GM12873 (cell line): Measurements from ENCODE around the gene MTTP.

Experiments used
- TF ChIP-seq, protein P1 (sequence below): IDR thresholded peaks from 2 replicates; pipeline ENCODE4 v1.5.1; 2012; ENCODE audit warnings: low read depth, mild to moderate bottlenecking, moderate library complexity, low read length, control low read depth; ENCODE audit not compliant: insufficient read depth; ENCODE audit errors: missing control alignments

The MTTP gene

DNA sequence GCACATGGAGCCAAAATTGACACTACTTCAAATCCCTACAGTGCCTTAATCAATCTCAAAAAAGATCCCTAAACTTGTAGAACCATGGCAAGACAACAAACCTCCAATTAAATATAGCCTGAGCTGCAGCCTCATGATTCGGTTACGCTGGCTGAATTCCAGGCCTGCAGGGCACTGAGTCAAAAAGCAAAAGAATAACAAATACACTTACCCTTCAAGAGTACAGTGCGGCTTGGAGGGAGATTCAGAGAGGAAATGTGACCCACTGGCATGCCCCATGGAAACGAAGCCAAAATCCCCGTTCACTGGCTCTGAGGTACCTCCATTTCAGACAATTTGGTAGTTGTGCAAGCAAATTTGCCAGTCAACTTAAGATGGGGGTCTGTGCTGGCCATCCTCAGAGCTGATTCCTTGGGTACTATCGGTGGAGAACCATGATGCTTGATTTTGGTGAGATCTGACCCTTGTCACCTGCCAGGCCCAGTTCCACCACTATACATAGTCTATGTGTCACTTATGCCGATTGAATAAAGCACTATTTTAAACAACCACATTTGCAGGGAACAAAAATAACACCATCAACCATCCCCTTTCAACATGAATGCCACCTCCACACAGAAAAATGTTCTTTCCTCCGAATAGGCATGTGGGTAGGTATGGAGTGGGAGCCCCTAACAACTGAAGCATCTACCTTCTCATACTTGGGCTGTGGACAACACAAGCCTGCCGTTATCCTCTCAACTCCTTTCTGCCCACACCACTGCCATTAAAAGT is 80.9 kb downstream of the MTTP start:
- TF ChIP-seq, protein P1, sequence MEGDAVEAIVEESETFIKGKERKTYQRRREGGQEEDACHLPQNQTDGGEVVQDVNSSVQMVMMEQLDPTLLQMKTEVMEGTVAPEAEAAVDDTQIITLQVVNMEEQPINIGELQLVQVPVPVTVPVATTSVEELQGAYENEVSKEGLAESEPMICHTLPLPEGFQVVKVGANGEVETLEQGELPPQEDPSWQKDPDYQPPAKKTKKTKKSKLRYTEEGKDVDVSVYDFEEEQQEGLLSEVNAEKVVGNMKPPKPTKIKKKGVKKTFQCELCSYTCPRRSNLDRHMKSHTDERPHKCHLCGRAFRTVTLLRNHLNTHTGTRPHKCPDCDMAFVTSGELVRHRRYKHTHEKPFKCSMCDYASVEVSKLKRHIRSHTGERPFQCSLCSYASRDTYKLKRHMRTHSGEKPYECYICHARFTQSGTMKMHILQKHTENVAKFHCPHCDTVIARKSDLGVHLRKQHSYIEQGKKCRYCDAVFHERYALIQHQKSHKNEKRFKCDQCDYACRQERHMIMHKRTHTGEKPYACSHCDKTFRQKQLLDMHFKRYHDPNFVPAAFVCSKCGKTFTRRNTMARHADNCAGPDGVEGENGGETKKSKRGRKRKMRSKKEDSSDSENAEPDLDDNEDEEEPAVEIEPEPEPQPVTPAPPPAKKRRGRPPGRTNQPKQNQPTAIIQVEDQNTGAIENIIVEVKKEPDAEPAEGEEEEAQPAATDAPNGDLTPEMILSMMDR, result no peak

DNA sequence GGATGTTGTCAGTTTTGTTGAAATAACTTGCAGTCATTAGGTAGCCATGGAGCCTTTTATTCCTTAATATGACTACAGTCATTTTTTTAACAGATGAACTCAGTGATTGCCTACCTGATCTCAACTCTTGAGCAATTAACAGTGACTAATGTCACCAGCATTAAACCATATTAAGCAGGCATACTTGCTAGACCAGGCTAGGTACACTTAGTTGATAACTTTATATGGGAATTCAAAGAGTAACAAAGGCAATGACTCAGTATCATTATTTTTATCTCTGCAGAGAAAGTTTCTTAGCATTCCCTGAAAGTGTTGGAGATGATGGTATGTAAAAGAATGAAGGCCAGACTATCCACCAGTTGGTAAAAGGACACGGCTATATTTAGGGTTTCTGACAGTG is 83.2 kb downstream of the MTTP start, which contains the start of gene C4orf54:
Gene C4orf54 (minus strand): TSS at position 31 of the 400 bp plus-strand sequence. CDS start 3,180 bp downstream, outside the sequence.
- TF ChIP-seq, protein P1, result no peak

GRCh38 chr4:99658666-99659065 is 84.0 kb downstream of the MTTP start:
- TF ChIP-seq, protein P1, result no peak

DNA sequence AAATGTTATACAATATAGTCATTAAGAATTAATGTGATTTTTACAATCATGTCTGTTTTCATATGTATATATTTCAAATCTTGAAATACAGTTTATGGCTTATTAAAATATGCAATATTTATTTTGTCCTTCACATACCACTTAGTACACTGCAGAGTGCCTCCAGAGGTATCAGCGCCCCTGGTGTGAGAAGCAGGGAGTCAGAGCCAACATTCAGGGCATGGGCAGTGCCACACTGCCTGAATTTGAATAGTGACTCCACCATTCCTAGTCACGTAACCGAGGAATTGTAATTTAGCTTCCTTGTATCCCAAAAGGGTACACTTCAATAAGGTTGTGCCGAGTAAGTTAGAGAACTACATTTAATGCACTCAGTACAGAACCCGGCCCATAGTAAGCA is 87.3 kb downstream of the MTTP start:
- TF ChIP-seq, protein P1, result no peak

DNA sequence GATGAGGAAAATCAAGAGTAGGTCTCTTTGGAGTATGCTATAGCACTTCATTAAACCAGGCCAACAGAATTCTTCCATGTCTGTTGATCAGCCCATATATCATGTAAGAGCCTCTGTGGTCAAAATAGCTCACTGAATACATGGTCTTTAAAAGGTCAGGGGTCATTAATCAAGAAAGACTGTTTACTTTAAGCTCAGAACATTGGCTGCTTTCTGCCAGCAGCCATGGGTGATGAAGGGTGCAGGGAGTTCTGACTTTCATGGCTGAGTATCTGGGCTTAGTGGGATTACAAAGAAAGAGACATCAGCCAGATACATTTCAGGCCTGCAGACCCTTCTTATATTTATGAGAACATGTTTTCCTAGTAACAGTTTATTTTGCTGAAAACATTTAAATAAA is 90.1 kb downstream of the MTTP start:
- TF ChIP-seq, protein P1, result no peak

DNA sequence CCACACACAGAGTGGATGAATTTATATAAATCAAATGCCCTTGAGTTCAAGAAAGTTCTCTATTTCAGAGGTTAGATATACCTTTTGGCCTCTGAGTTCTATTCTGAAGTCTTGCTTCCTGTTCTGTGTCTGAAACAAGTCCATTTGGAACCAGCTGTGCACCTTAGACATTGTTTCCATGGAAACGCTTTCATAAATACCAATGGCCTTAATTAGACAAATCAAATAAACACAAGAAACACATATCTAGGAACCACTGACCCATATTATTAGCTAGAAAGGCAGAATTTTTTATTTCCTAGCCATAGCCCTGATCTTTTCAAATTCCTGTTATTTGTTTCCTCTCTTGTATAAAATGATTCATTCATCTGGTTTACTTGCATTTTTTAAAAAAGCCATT is 91.4 kb downstream of the MTTP start:
- TF ChIP-seq, protein P1, result no peak

- TF ChIP-seq, protein P1, result no peak
Observed at GRCh38 chr4:99668472-99668871, 93.8 kb downstream of the MTTP start.
